Measurements from ENCODE around the gene RCCD1.

RCCD1 gene

GRCh38 chr15:90934256-90934948 lies 20.3 kb upstream of the RCCD1 start:
- Histone ChIP-seq H3K4me1 (ENCODE audit: control insufficient read depth, insufficient read depth, low read length) (peaks cover 47% of the 10 kb centered on the region), H3K36me3 (ENCODE audit: insufficient read depth, low read length) (peaks cover 14% of the 10 kb centered on the region), H3K4me2 (ENCODE audit: low read length) (peak overlapping the region; percentile 97), H3K9me3 (replicated peaks; ENCODE audit: low read length) (no peaks in the 10 kb centered on the region), H3K9ac (ENCODE audit: low read depth, low read length) (peak overlapping the region; percentile 94), H3K27me3 (ENCODE audit: control insufficient read depth, insufficient read depth, low read length) (no peaks in the 10 kb centered on the region), H3K4me3 (ENCODE audit: low read length) (peak overlapping the region; percentile 90)

- Histone ChIP-seq H3K9ac (ENCODE audit: low read depth, low read length) (peak within 1 kb of the TSS; percentile 94), H3K9me3 (replicated peaks; ENCODE audit: low read length) (no peaks in the 10 kb centered on the region), H3K4me1 (ENCODE audit: control insufficient read depth, insufficient read depth, low read length) (peaks cover 44% of the 10 kb centered on the region), H3K36me3 (ENCODE audit: insufficient read depth, low read length) (peaks cover 21% of the 10 kb centered on the region), H3K27me3 (ENCODE audit: control insufficient read depth, insufficient read depth, low read length) (no peaks in the 10 kb centered on the region), H3K4me3 (ENCODE audit: low read length) (peak within 1 kb of the TSS; percentile 90), H3K4me2 (ENCODE audit: low read length) (peak within 1 kb of the TSS; percentile 97)
These were observed 19.5 kb upstream of the RCCD1 start, which contains the start of gene UNC45A for GRCh38 chr15:90934949-90935751. Gene UNC45A, plus strand, starts transcription at chr15:90935285. Its CDS starts 40 bp downstream, at chr15:90935325.

- peaks cover 34% of the 10 kb centered on the region for H3K36me3 ChIP-seq (ENCODE audit: insufficient read depth, low read length)
- peak overlapping the region; percentile 97 for H3K4me2 ChIP-seq (ENCODE audit: low read length)
- H3K4me1 ChIP-seq (ENCODE audit: control insufficient read depth, insufficient read depth, low read length), result peaks cover 29% of the 10 kb centered on the region
- H3K4me3 ChIP-seq (ENCODE audit: low read length), result no peak overlapping the region
- no peaks in the 10 kb centered on the region for H3K9me3 ChIP-seq (replicated peaks; ENCODE audit: low read length)
- no peaks in the 10 kb centered on the region for H3K27me3 ChIP-seq (ENCODE audit: control insufficient read depth, insufficient read depth, low read length)
- H3K9ac ChIP-seq (ENCODE audit: low read depth, low read length), result peak overlapping the region; percentile 94
These were observed 17.9 kb upstream of the RCCD1 start for GRCh38 chr15:90936823-90937222.

GRCh38 chr15:90938261-90938660 lies 16.4 kb upstream of the RCCD1 start:
- H3K36me3 ChIP-seq (ENCODE audit: insufficient read depth, low read length), result peaks cover 48% of the 10 kb centered on the region
- no peak overlapping the region for H3K4me3 ChIP-seq (ENCODE audit: low read length)
- H3K4me1 ChIP-seq (ENCODE audit: control insufficient read depth, insufficient read depth, low read length), result peaks cover 23% of the 10 kb centered on the region
- H3K9ac ChIP-seq (ENCODE audit: low read depth, low read length), result no peak overlapping the region
- no peak overlapping the region for H3K4me2 ChIP-seq (ENCODE audit: low read length)
- H3K27me3 ChIP-seq (ENCODE audit: control insufficient read depth, insufficient read depth, low read length), result no peaks in the 10 kb centered on the region
- H3K9me3 ChIP-seq (replicated peaks; ENCODE audit: low read length), result no peaks in the 10 kb centered on the region

GRCh38 chr15:90939756-90940155 lies 14.9 kb upstream of the RCCD1 start:
- H3K9me3 ChIP-seq (replicated peaks; ENCODE audit: low read length), result no peaks in the 10 kb centered on the region
- peaks cover 16% of the 10 kb centered on the region for H3K4me1 ChIP-seq (ENCODE audit: control insufficient read depth, insufficient read depth, low read length)
- no peak overlapping the region for H3K9ac ChIP-seq (ENCODE audit: low read depth, low read length)
- no peak overlapping the region for H3K4me3 ChIP-seq (ENCODE audit: low read length)
- no peak overlapping the region for H3K4me2 ChIP-seq (ENCODE audit: low read length)
- H3K27me3 ChIP-seq (ENCODE audit: control insufficient read depth, insufficient read depth, low read length), result no peaks in the 10 kb centered on the region
- H3K36me3 ChIP-seq (ENCODE audit: insufficient read depth, low read length), result peaks cover 55% of the 10 kb centered on the region

GRCh38 chr15:90941038-90941437 lies 13.6 kb upstream of the RCCD1 start:
- Histone ChIP-seq H3K4me3 (ENCODE audit: low read length) (no peak overlapping the region), H3K36me3 (ENCODE audit: insufficient read depth, low read length) (peaks cover 60% of the 10 kb centered on the region), H3K4me2 (ENCODE audit: low read length) (no peak overlapping the region), H3K4me1 (ENCODE audit: control insufficient read depth, insufficient read depth, low read length) (peaks cover 10% of the 10 kb centered on the region), H3K9me3 (replicated peaks; ENCODE audit: low read length) (no peaks in the 10 kb centered on the region), H3K9ac (ENCODE audit: low read depth, low read length) (no peak overlapping the region), H3K27me3 (ENCODE audit: control insufficient read depth, insufficient read depth, low read length) (no peaks in the 10 kb centered on the region)

GRCh38 chr15:90942354-90943120 lies 12.1 kb upstream of the RCCD1 start:
- Histone ChIP-seq H3K36me3 (ENCODE audit: insufficient read depth, low read length) (peaks cover 69% of the 10 kb centered on the region), H3K4me1 (ENCODE audit: control insufficient read depth, insufficient read depth, low read length) (no peaks in the 10 kb centered on the region)

GRCh38 chr15:90945091-90945490 lies 9.6 kb upstream of the RCCD1 start:
- no peak overlapping the region for H3K4me3 ChIP-seq (ENCODE audit: low read length)
- no peaks in the 10 kb centered on the region for H3K27me3 ChIP-seq (ENCODE audit: control insufficient read depth, insufficient read depth, low read length)
- no peak overlapping the region for H3K9ac ChIP-seq (ENCODE audit: low read depth, low read length)
- H3K4me1 ChIP-seq (ENCODE audit: control insufficient read depth, insufficient read depth, low read length), result peaks cover 10% of the 10 kb centered on the region
- no peak overlapping the region for H3K4me2 ChIP-seq (ENCODE audit: low read length)
- H3K36me3 ChIP-seq (ENCODE audit: insufficient read depth, low read length), result peaks cover 75% of the 10 kb centered on the region
- H3K9me3 ChIP-seq (replicated peaks; ENCODE audit: low read length), result no peaks in the 10 kb centered on the region

More at GRCh38 chr15:90942354-90943120, 12.1 kb upstream of the RCCD1 start:
- no peaks in the 10 kb centered on the region for H3K9me3 ChIP-seq (replicated peaks; ENCODE audit: low read length)
- no peak overlapping the region for H3K4me3 ChIP-seq (ENCODE audit: low read length)
- no peaks in the 10 kb centered on the region for H3K27me3 ChIP-seq (ENCODE audit: control insufficient read depth, insufficient read depth, low read length)
- no peak overlapping the region for H3K9ac ChIP-seq (ENCODE audit: low read depth, low read length)
- no peak overlapping the region for H3K4me2 ChIP-seq (ENCODE audit: low read length)

- Histone ChIP-seq H3K36me3 (ENCODE audit: insufficient read depth, low read length) (peaks cover 75% of the 10 kb centered on the region), H3K9me3 (replicated peaks; ENCODE audit: low read length) (no peaks in the 10 kb centered on the region)
These were observed 8.1 kb upstream of the RCCD1 start for GRCh38 chr15:90946538-90946937.

GRCh38 chr15:90946941-90947576 lies 7.6 kb upstream of the RCCD1 start:
- Histone ChIP-seq H3K9ac (ENCODE audit: low read depth, low read length) (no peak overlapping the region), H3K4me2 (ENCODE audit: low read length) (no peak overlapping the region), H3K4me3 (ENCODE audit: low read length) (no peak overlapping the region), H3K27me3 (ENCODE audit: control insufficient read depth, insufficient read depth, low read length) (no peaks in the 10 kb centered on the region), H3K36me3 (ENCODE audit: insufficient read depth, low read length) (peaks cover 77% of the 10 kb centered on the region), H3K9me3 (replicated peaks; ENCODE audit: low read length) (no peaks in the 10 kb centered on the region), H3K4me1 (ENCODE audit: control insufficient read depth, insufficient read depth, low read length) (peaks cover 10% of the 10 kb centered on the region)

More at GRCh38 chr15:90946538-90946937, 8.1 kb upstream of the RCCD1 start:
- H3K4me2 ChIP-seq (ENCODE audit: low read length), result no peak overlapping the region
- no peaks in the 10 kb centered on the region for H3K27me3 ChIP-seq (ENCODE audit: control insufficient read depth, insufficient read depth, low read length)
- H3K9ac ChIP-seq (ENCODE audit: low read depth, low read length), result no peak overlapping the region
- peaks cover 10% of the 10 kb centered on the region for H3K4me1 ChIP-seq (ENCODE audit: control insufficient read depth, insufficient read depth, low read length)
- H3K4me3 ChIP-seq (ENCODE audit: low read length), result no peak overlapping the region

Measured in skeletal muscle satellite cell (primary cell).